GM18499 (cell line): Measurements from ENCODE around the gene SLAMF7.

Experiments used
- ATAC-seq: cut with Tn5 transposase; IDR thresholded peaks from one replicate; pipeline ENCODE4 v1.9.1; 2021; ENCODE audit warnings: moderate number of reproducible peaks; ENCODE audit not compliant: insufficient read depth, unreplicated experiment

SLAMF7 gene

GRCh38 chr1:160797271-160797709, 58.2 kb downstream of the SLAMF7 start:
- no peak for ATAC-seq

- ATAC-seq = no peak
Measured at GRCh38 chr1:160797861-160798273, 58.8 kb downstream of the SLAMF7 start.

GRCh38 chr1:160798439-160798838, 59.4 kb downstream of the SLAMF7 start:
- no peak for ATAC-seq

- no peak for ATAC-seq
Measured at GRCh38 chr1:160799641-160800040, 60.6 kb downstream of the SLAMF7 start.

- ATAC-seq = no peak
Measured at GRCh38 chr1:160800142-160800541, 61.1 kb downstream of the SLAMF7 start.

GRCh38 chr1:160800645-160801408, 61.8 kb downstream of the SLAMF7 start:
- ATAC-seq = no peak

- ATAC-seq = no peak
Measured at GRCh38 chr1:160801836-160802580, 63.0 kb downstream of the SLAMF7 start.
